K562 (cell line): ENCODE measurements around the gene LRP1. TPM values are rescaled to one million over a fixed set of nuclear protein-coding genes. Genes with fewer than 3 reads are reported as not detected.

Experiments used
- CBX3 ChIP-seq, 2 experiments: IDR thresholded peaks; 1 replicate in 1 of 2; 2 replicates in 1 of 2; pipeline ENCODE4 v1.6.1; 2012; ENCODE audit warnings: inconsistent platforms in 2 of 2, low read length in 2 of 2, borderline replicate concordance in 1 of 2, control low read depth in 1 of 2
- FOSL1 ChIP-seq: fragments of 200-800 bp; sonication (Bioruptor generic); conservative IDR thresholded peaks from 2 replicates; pipeline ENCODE4 v1.6.1; 2016; ENCODE audit warnings: missing genetic modification characterization, missing compliant biosample characterization
- GTF2F1 ChIP-seq: IDR thresholded peaks from 2 replicates; pipeline ENCODE4 v1.6.1; 2011; ENCODE audit warnings: low read depth, low read length, improper control_type of control experiment
- HNRNPLL ChIP-seq: fragments of 200-400 bp; formaldehyde crosslinking; IDR thresholded peaks from 2 replicates; pipeline ENCODE4 v1.6.1; 2017; ENCODE audit warnings: low read length, low read depth, mild to moderate bottlenecking; ENCODE audit not compliant: poor library complexity, severe bottlenecking
- KDM2B ChIP-seq: fragments of 250-450 bp; sonication (Bioruptor Pico); IDR thresholded peaks from 2 replicates; pipeline ENCODE4 v1.8.0; 2021; ENCODE audit warnings: mild to moderate bottlenecking, moderate library complexity
- MAZ ChIP-seq, 2 experiments: fragments of 450-650 bp in 1 of 2; sonication (generic) in 1 of 2; formaldehyde crosslinking; IDR thresholded peaks in 1 of 2; conservative IDR thresholded peaks in 1 of 2; 2 replicates each; pipeline versions ENCODE4 v1.4.0 to v1.5.0; 2020; ENCODE audit warnings: mild to moderate bottlenecking in 1 of 2, missing genetic modification reagents in 1 of 2
- NR2C1 ChIP-seq, 2 experiments: fragments of 450-650 bp; IDR thresholded peaks; 2 replicates each; pipeline ENCODE4 v1.6.1; 2017; ENCODE audit warnings: mild to moderate bottlenecking in 2 of 2, antibody characterized with exemption in 1 of 2, inconsistent platforms in 1 of 2, missing compliant biosample characterization in 1 of 2, missing genetic modification characterization in 1 of 2
- NR4A1 ChIP-seq, 2 experiments: fragments of 250-450 bp in 1 of 2; fragments of 450-650 bp in 1 of 2; sonication (Bioruptor Pico) in 1 of 2; IDR thresholded peaks; 2 replicates each; pipeline versions ENCODE4 v1.4.0 to v1.6.1; 2016 to 2020; ENCODE audit warnings: mild to moderate bottlenecking in 2 of 2, missing compliant biosample characterization in 1 of 2, missing genetic modification characterization in 1 of 2, moderate library complexity in 1 of 2
- POLR3A ChIP-seq: IDR thresholded peaks from 2 replicates; pipeline ENCODE4 v1.6.1; 2011; ENCODE audit warnings: borderline replicate concordance, mild to moderate bottlenecking, moderate library complexity; ENCODE audit not compliant: insufficient read length, insufficient read depth; ENCODE audit errors: extremely low read depth
- PRMT5 ChIP-seq: sonication (generic); formaldehyde crosslinking; IDR thresholded peaks from 2 replicates; pipeline ENCODE4 v1.5.0; 2020; ENCODE audit warnings: missing genetic modification reagents
- RB1 ChIP-seq: fragments of 450-650 bp; IDR thresholded peaks from 2 replicates; pipeline ENCODE4 v1.6.1; 2017; ENCODE audit warnings: low read depth, mild to moderate bottlenecking
- RBM25 ChIP-seq: fragments of 200-400 bp; formaldehyde crosslinking; IDR thresholded peaks from 2 replicates; pipeline ENCODE4 v1.6.1; 2018; ENCODE audit warnings: low read length, low read depth, moderate library complexity; ENCODE audit not compliant: severe bottlenecking
- RHOXF2B ChIP-seq: fragments of 250-450 bp; sonication (Bioruptor Pico); conservative IDR thresholded peaks from 2 replicates; pipeline ENCODE4 v1.5.1; 2021
- SAFB2 ChIP-seq: fragments of 200-400 bp; formaldehyde crosslinking; IDR thresholded peaks from 2 replicates; pipeline ENCODE4 v1.6.1; 2018; ENCODE audit warnings: borderline replicate concordance, low read length, low read depth, moderate library complexity; ENCODE audit not compliant: severe bottlenecking
- SREBF1 ChIP-seq: fragments of 150-350 bp; IDR thresholded peaks from 2 replicates; pipeline ENCODE4 v1.6.1; 2014; ENCODE audit warnings: antibody characterized with exemption, low read depth, low read length, borderline replicate concordance
- STAT5B ChIP-seq: fragments of 250-450 bp; sonication (Bioruptor Pico); IDR thresholded peaks from 2 replicates; pipeline ENCODE4 v1.8.0; 2021; ENCODE audit warnings: mild to moderate bottlenecking, inconsistent platforms
- TEAD1 ChIP-seq, 2 experiments: fragments of 450-650 bp in 1 of 2; sonication (generic) in 1 of 2; formaldehyde crosslinking; IDR thresholded peaks; 2 replicates each; pipeline versions ENCODE4 v1.4.0 to v1.8.0; 2020 to 2022; ENCODE audit warnings: mild to moderate bottlenecking in 2 of 2, missing genetic modification reagents in 1 of 2
- TEAD2 ChIP-seq: fragments of 450-650 bp; IDR thresholded peaks from 2 replicates; pipeline ENCODE4 v1.6.1; 2016; ENCODE audit warnings: missing genetic modification characterization, control low read depth, missing compliant biosample characterization
- ZNF780A ChIP-seq: fragments of 250-450 bp; sonication (Bioruptor Pico); IDR thresholded peaks from 2 replicates; pipeline ENCODE4 v1.5.0; 2021; ENCODE audit warnings: mild to moderate bottlenecking
- ZNF785 ChIP-seq: fragments of 250-450 bp; sonication (Bioruptor Pico); IDR thresholded peaks from 2 replicates; pipeline ENCODE4 v1.4.0; 2020; ENCODE audit warnings: mild to moderate bottlenecking
- polyA plus RNA-seq, 8 experiments: library from polyadenylated mRNA; depleted of rRNA in 4 of 8; stranded (reverse) in 5 of 8; unstranded in 3 of 8; fragments of >200 nt; fragmentation: Nextera tagmentation in 2 of 8; fragmentation: Illumina TruSeq in 1 of 8; extraction: Ambion mirVana in 2 of 8; extraction: Trizol in 1 of 8; gene quantifications; 2 replicates each; pipeline versions ENCODE4 v1.2.1 to v1.2.3, GENCODE V29; 2011 to 2014; ENCODE audit warnings: inconsistent platforms in 1 of 8, missing spikeins in 1 of 8
- total RNA-seq, 7 experiments: library from RNA; depleted of rRNA in 6 of 7; stranded (reverse); fragments of >200 nt in 6 of 7; fragmentation: Illumina TruSeq in 2 of 7; extraction: Trizol in 2 of 7; gene quantifications; 2 replicates each; pipeline versions ENCODE4 v1.2.1 to v1.2.3, GENCODE V29; 2011 to 2021; ENCODE audit warnings: low replicate concordance in 1 of 7
- TF ChIP-seq, protein P1 (sequence below): fragments of 450-650 bp; formaldehyde crosslinking; conservative IDR thresholded peaks from 2 replicates; pipeline ENCODE4 v1.4.0; 2022; ENCODE audit warnings: mild to moderate bottlenecking, missing genetic modification characterization
- TF ChIP-seq, protein P2 (sequence below): fragments of 250-450 bp; sonication (Bioruptor Pico); IDR thresholded peaks from 2 replicates; pipeline ENCODE4 v1.5.0; 2020; ENCODE audit warnings: mild to moderate bottlenecking, borderline replicate concordance

Gene LRP1
- total and polyA plus RNA-seq, 9 of the 15 experiments (the other 6 are each of a cell fraction or from before 2014, with no cell fraction given) = 0.04 to 0.64 (median 0.19) TPM; not detected in 2

- TF ChIP-seq, protein P1, sequence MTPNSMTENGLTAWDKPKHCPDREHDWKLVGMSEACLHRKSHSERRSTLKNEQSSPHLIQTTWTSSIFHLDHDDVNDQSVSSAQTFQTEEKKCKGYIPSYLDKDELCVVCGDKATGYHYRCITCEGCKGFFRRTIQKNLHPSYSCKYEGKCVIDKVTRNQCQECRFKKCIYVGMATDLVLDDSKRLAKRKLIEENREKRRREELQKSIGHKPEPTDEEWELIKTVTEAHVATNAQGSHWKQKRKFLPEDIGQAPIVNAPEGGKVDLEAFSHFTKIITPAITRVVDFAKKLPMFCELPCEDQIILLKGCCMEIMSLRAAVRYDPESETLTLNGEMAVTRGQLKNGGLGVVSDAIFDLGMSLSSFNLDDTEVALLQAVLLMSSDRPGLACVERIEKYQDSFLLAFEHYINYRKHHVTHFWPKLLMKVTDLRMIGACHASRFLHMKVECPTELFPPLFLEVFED (CRISPR knock-in tag) = no peak
- TF ChIP-seq FOSL1 (tag) = no peak
- no peak for TF ChIP-seq POLR3A
- peak; percentile 42; the same call in 1 of the 2 replicates for TF ChIP-seq RB1
- peak; percentile 35 for TF ChIP-seq HNRNPLL
- TF ChIP-seq NR4A1 (CRISPR knock-in tag; IDR thresholded peaks at IDR 0.05) = no peak
- no peak for TF ChIP-seq NR4A1 (tag; IDR thresholded peaks at IDR 0.05)
- no peak for TF ChIP-seq RHOXF2B (CRISPR knock-in tag)
- no peak for TF ChIP-seq GTF2F1
- no peak for TF ChIP-seq CBX3 (IDR thresholded peaks at IDR 0.05; ENCODE audit: borderline replicate concordance in 1 of 2, low read length in 2 of 2)
- TF ChIP-seq RBM25 = no peak
- no peak for TF ChIP-seq SAFB2
- TF ChIP-seq, protein P2, sequence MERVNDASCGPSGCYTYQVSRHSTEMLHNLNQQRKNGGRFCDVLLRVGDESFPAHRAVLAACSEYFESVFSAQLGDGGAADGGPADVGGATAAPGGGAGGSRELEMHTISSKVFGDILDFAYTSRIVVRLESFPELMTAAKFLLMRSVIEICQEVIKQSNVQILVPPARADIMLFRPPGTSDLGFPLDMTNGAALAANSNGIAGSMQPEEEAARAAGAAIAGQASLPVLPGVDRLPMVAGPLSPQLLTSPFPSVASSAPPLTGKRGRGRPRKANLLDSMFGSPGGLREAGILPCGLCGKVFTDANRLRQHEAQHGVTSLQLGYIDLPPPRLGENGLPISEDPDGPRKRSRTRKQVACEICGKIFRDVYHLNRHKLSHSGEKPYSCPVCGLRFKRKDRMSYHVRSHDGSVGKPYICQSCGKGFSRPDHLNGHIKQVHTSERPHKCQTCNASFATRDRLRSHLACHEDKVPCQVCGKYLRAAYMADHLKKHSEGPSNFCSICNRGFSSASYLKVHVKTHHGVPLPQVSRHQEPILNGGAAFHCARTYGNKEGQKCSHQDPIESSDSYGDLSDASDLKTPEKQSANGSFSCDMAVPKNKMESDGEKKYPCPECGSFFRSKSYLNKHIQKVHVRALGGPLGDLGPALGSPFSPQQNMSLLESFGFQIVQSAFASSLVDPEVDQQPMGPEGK (CRISPR knock-in tag) = no peak
- TF ChIP-seq KDM2B (CRISPR knock-in tag) = peak; percentile 62; the same call in 1 of the 2 replicates
- TF ChIP-seq STAT5B = no peak
- no peak for TF ChIP-seq NR2C1 (IDR thresholded peaks at IDR 0.05)
- no peak for TF ChIP-seq NR2C1 (tag; IDR thresholded peaks at IDR 0.05)
- TF ChIP-seq SREBF1 = no peak
- TF ChIP-seq TEAD2 (tag) = no peak
- TF ChIP-seq ZNF780A (CRISPR knock-in tag) = no peak
- peak in 1 of 2 experiments; percentile 54; a peak in 3 of 4 replicates for TF ChIP-seq MAZ (CRISPR knock-in tag; conservative IDR thresholded peaks at IDR 0.05 in 1 of 2, IDR thresholded peaks at IDR 0.05 in 1 of 2)
- TF ChIP-seq ZNF785 (CRISPR knock-in tag) = no peak
- TF ChIP-seq TEAD1 (CRISPR knock-in tag; IDR thresholded peaks at IDR 0.05) = 0 out of 4 replicates have a peak, but pooled peaks of 1 of the 2 experiments have one; percentile 30
- no peak for TF ChIP-seq PRMT5
Measured at GRCh38 chr12:57243521-57244311, 115.4 kb downstream of the LRP1 start (continued).
